Measurements from ENCODE around the gene SHANK2. TPM values are rescaled to one million over a fixed set of nuclear protein-coding genes. Genes with fewer than 3 reads are reported as not detected.

The SHANK2 gene
- total and polyA plus RNA-seq, 2 of the 4 experiments (the other 2 are of a cell fraction) = 1.6 to 2.2 TPM

DNA sequence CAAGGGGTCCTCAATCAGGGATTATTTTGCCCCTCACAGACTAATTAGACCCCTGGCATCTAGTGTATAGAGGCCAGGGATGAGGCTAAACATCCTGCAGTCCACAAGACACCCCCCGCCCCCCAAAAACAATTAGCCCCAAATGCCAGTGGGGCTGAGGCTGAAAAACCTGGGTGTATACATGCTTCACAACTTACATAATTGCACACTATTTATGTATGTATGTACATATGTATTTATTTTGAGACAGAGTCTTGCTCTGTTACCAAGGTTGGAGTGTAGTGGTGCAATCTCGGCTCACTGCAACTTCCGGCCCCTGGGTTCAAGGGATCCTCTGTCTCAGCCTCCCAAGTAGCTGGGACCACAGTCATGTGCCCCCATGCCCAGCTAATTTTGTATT is 28.8 kb upstream of the SHANK2 start:
- intact Hi-C loops (cut with micrococcal nuclease) = no loop called here
- Histone ChIP-seq H2BK5ac (ENCODE audit: low read depth, low read length, poor library complexity, severe bottlenecking) (no peak overlapping the region), H2BK20ac (ENCODE audit: low read depth, low read length) (no peak overlapping the region), H3K79me1 (ENCODE audit: low read depth in 1 of 2, low read length in 2 of 2) (no peaks in the 10 kb centered on the region), H3K56ac (ENCODE audit: extremely low read depth, insufficient read depth, low read length) (no peak overlapping the region), H4K8ac (ENCODE audit: low read depth in 2 of 2, low read length in 2 of 2) (no peak overlapping the region), H4K91ac (ENCODE audit: insufficient read depth, low read depth, low read length) (no peak overlapping the region), H2BK15ac (ENCODE audit: low read depth, low read length) (no peak overlapping the region), H3K9me3 (ENCODE audit: control insufficient read depth, insufficient read depth, low read length) (no peaks in the 10 kb centered on the region), H3K9me1 (ENCODE audit: insufficient read depth, low read length) (no peaks in the 10 kb centered on the region), H2AK5ac (ENCODE audit: low read depth, low read length) (no peak overlapping the region), H3K14ac (replicated peaks; ENCODE audit: low read depth, low read length) (no peak overlapping the region), H3K4me3 (ENCODE audit: insufficient read depth, low read depth, low read length) (no peak overlapping the region), H3K4me1 (ENCODE audit: control insufficient read depth, insufficient read depth, low read length) (0 out of 2 replicates have a peak, but pooled peaks cover under 1% of the 10 kb centered on the region), H2AFZ (replicated peaks; ENCODE audit: low read length, poor library complexity) (no peak overlapping the region), H3K36me3 (ENCODE audit: control insufficient read depth, insufficient read depth, low read length) (no peaks in the 10 kb centered on the region), H3K18ac (ENCODE audit: low read depth, low read length) (no peak overlapping the region), H3K27me3 (ENCODE audit: control insufficient read depth, insufficient read depth, low read length) (peaks cover 10% of the 10 kb centered on the region), H4K20me1 (ENCODE audit: insufficient read depth, low read length) (no peaks in the 10 kb centered on the region), H2AK9ac (replicated peaks; ENCODE audit: low read depth, low read length, poor library complexity) (no peak overlapping the region), H2BK120ac (ENCODE audit: low read depth, low read length) (no peak overlapping the region), H3K4me2 (ENCODE audit: low read depth, low read length) (no peak overlapping the region), H4K5ac (ENCODE audit: low read depth, low read length) (no peak overlapping the region), H3K4ac (ENCODE audit: low read depth, low read length) (no peak overlapping the region), H3K23ac (ENCODE audit: low read depth, low read length) (no peak overlapping the region), H3K27ac (ENCODE audit: insufficient read depth, low read length) (no peak overlapping the region), H3K9ac (ENCODE audit: low read depth, low read length) (no peak overlapping the region)
- WGBS, 2 experiments (ENCODE audit: extremely low coverage in 2 of 2, insufficient read length in 1 of 2) = no CpG with 5 or more reads among the region's 3 CpGs
- DNase-seq (no peak), ATAC-seq (ENCODE audit: low read depth) (no peak)
- CTCF ChIA-PET = no interaction called here
- in situ Hi-C loops (cut with MboI; ENCODE audit: low sequenced_read_pairs) = no loop called here
- POLR2A ChIA-PET (ENCODE audit: unreplicated experiment) = no interaction called here
- TF ChIP-seq RFX5 (IDR thresholded peaks at IDR 0.05; ENCODE audit: low read depth, low read length) (no peak), MAFK (IDR thresholded peaks at IDR 0.05; ENCODE audit: low read depth, low read length) (no peak), MXI1 (IDR thresholded peaks at IDR 0.05; ENCODE audit: borderline replicate concordance, low read depth, low read length) (no peak), RAD21 (IDR thresholded peaks at IDR 0.05; ENCODE audit: low read length) (no peak), SMC3 (IDR thresholded peaks at IDR 0.05; ENCODE audit: low read depth, low read length) (no peak), POLR2A (IDR thresholded peaks at IDR 0.05; ENCODE audit: low read depth, low read length) (no peak)
- TF ChIP-seq, protein P1, sequence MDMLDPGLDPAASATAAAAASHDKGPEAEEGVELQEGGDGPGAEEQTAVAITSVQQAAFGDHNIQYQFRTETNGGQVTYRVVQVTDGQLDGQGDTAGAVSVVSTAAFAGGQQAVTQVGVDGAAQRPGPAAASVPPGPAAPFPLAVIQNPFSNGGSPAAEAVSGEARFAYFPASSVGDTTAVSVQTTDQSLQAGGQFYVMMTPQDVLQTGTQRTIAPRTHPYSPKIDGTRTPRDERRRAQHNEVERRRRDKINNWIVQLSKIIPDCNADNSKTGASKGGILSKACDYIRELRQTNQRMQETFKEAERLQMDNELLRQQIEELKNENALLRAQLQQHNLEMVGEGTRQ (IDR thresholded peaks at IDR 0.05; ENCODE audit: low read depth, low read length) = no peak
- no TSS peak for BruUV-seq (replicated peaks)
- dilution Hi-C loops (cut with HindIII; ENCODE audit: low sequenced_read_pairs, unreplicated experiment) = no loop called here
